GM20000 (cell line): ENCODE data around the gene AGAP1.

Experiments
- DNase-seq: peaks from one replicate; pipeline ENCODE4 v3.0.0; 2012; ENCODE audit warnings: low spot score
- TF ChIP-seq, protein P1 (sequence below): IDR thresholded peaks from 2 replicates; pipeline ENCODE4 v1.5.1; 2012; ENCODE audit warnings: mild to moderate bottlenecking, control low read depth; ENCODE audit errors: extremely low read depth, missing control alignments

AGAP1 gene

DNA sequence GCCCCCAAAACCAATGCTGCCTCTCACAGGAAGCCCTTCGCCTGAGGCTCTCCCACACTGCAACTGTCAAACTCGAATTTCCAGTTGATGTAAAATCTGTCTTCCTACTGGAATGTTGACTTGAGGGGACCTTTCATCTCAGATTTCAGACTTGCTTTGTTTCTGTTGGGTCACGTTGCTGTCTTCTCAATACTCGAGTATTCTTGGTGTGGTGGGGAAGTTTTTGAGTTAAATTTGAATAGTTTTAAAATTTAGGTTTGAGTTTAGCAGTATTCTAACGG is 50.8 kb downstream of the AGAP1 start:
- TF ChIP-seq, protein P1, sequence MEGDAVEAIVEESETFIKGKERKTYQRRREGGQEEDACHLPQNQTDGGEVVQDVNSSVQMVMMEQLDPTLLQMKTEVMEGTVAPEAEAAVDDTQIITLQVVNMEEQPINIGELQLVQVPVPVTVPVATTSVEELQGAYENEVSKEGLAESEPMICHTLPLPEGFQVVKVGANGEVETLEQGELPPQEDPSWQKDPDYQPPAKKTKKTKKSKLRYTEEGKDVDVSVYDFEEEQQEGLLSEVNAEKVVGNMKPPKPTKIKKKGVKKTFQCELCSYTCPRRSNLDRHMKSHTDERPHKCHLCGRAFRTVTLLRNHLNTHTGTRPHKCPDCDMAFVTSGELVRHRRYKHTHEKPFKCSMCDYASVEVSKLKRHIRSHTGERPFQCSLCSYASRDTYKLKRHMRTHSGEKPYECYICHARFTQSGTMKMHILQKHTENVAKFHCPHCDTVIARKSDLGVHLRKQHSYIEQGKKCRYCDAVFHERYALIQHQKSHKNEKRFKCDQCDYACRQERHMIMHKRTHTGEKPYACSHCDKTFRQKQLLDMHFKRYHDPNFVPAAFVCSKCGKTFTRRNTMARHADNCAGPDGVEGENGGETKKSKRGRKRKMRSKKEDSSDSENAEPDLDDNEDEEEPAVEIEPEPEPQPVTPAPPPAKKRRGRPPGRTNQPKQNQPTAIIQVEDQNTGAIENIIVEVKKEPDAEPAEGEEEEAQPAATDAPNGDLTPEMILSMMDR: no peak

DNA sequence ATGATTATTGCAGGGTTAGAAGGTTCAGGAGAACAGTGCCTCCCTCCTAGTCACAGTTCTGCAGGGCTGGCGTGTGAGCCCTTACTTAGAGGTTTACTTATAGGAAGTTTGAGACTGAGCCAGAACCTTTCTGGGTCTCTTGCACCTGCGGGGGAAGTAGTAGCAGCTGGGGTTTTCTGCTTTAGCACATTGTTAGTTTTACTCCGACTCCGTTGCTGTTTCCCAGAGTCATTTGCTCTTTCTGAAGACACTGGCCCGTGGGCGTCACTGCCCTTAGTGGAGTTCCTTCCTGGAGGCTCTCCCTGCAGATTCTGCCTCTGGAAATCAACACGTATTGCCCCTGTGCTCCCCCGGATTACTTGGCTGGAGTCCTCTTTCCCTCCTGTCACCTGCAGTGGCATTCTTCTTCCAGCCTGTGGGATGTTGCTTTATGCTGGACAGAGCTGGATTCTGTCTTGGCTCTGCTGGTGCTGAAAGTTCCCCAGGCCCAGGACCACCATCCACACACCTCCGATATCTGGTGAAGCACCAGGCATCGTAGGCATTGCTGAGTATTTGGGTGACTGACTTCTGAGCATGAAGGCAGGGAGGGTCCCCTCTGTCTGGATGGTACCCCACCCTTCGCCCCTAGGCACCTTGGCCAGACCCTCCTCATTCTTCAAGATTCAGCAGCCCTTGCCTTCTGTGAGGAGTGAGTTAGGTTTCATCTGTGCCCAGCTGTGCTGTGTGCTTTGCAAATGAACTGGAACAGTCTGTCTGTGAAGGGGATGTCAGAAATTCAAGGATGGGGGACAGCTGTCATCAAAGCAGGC is 51.7 kb downstream of the AGAP1 start:
- no peak for DNase-seq
- TF ChIP-seq, protein P1: no peak

More for the DNA sequence above, 50.8 kb downstream of the AGAP1 start:
- DNase-seq: no peak

DNA sequence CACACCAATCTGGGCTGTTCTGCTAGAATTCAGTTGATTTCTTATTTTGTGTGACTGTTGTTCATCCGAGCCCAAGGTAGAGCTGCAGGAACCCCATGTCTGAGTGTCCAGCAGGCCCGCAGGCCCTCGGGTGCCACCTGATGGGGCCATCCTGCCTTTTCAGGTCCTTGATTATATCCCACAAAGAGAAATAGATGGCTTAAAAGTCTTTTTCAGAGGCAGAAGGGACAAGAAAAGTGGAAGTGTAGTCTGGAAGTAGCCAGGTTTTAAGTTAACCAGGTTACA is 52.2 kb downstream of the AGAP1 start:
- no peak for DNase-seq
- TF ChIP-seq, protein P1: no peak

DNA sequence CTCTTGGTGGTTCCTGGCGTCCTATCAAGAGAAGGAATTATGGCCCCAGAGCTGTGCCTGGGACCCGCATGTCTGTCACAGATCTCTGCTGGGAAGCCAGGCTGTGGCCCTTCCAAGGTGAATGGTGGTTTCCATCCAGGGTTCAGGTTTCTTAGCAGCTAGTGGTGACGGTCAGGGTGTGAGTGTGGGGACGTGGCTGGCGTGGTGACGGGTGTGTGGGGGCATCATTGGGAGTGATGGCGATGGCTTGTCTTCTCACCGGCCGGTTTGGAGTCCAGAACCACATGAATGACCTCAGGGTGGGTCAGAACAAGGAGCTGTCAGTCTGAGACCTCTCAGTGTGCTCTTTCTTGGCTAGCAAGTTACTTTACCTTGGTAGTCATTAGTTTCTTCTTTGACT is 52.6 kb downstream of the AGAP1 start:
- no peak for DNase-seq
- TF ChIP-seq, protein P1: no peak

DNA sequence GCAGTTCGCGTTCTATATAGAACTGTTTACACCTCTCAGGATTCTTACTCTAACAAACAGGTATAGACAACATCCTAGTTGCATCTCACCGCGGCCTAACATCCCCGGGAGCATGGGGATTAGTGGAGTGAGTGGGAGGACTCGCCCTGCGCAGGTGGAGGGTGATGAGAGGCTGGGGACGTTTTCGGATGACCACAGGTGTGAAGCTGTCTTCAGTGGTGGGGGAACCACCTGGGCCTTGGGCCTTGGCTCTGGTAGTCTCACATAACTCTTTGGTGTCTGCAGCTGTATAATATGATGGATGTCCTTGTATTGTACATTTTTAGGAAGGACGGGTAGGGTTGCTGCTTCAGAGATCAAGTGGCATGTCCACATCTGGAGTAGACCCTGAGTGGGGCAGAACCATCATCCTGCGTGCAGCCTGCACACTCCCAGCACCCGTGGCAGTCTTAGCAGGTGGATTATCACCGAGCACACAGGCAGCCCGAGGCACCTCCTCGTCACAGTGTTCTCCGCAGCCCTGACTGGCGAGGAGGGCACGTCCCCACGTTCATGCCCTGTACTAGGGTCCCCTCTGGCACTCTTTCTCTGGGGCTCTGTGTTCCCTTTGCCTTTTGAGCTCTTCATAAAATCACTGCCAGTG is 56.0 kb downstream of the AGAP1 start:
- TF ChIP-seq, protein P1: no peak
- DNase-seq: no peak

DNA sequence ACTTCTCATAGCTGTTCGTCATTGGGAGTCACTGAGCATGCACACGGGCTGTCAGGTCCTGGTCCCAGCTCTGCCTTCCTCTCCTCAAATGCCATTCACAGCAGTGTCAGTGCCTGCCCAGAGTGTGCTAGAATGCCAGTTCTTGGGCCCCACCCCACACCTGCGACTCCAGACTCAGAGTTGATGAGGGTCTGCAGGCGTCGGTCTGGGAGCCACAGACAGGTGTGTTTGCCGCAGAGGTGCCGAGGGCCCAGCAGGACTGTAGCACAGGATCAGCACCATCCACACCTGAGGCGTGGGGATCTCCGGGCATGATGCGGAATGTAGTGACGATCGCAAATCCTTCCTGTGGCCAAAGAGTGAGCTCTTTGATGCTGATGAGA is 56.5 kb downstream of the AGAP1 start:
- TF ChIP-seq, protein P1: no peak

DNA sequence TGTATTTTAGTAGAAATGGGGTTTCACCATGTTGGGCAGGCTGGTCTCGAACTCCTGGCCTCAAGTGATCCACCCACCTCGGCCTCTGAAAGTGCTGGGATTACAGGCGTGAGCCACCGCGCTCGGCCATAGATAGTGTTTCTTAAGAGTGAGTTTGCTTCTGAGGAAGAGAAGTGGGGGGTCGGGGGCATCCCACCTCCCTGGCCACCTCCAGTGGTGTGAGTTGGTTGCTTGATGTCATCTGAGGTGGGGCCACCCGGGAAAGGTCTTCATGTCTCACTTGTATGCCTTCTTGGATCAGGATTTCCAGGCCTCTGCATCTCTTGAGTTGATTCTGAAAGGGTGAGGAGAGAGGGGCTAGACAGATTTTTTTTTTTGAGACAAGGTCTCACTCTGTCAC is 57.1 kb downstream of the AGAP1 start:
- TF ChIP-seq, protein P1: no peak
- no peak for DNase-seq

More for the DNA sequence above, 56.5 kb downstream of the AGAP1 start:
- DNase-seq: no peak
